Activated T-cell treated with anti-CD3 and anti-CD28 coated beads for 24 hours (primary cell): Measurements from ENCODE around the gene ARAF.
A peak's percentile ranks its signal among the peaks of the same experiment; 100 is the strongest.
"Not testable (repeated sequence)": the region's sequence is repeated elsewhere in the genome, so short reads cannot be mapped to it uniquely, and the experiment has no call there.

ENCODE experiments used
- DNase-seq: peaks from one replicate; pipeline ENCODE4 v3.0.0-alpha.2; 2020; ENCODE audit warnings: low read depth

The ARAF gene

GRCh38 chrX:47560934-47561658 lies at the start of gene ARAF:
Gene ARAF, plus strand, starts transcription at chrX:47561205. Its CDS starts 1,763 bp downstream, at chrX:47562968.
- DNase-seq, result peak; percentile 92

DNA sequence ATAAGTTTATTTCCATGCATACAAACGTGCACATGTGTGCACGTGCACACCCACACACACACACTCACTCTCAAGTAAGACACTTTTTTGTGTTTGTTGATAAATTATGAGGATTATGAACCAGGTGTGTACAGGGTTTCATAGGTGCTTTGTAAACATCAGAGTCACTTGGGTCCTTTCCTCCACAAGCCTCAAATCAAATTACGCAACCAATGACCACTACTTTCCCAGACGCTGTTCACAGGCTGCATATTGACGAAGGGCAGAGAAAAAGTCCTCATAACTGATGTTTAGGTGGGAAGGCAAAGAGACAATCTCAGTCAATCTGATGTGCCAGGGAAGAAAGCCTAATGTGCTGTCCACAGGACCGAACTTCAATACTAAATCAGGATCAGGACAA lies 48.6 kb upstream of the ARAF start:
- not testable (repeated sequence) for DNase-seq

DNA sequence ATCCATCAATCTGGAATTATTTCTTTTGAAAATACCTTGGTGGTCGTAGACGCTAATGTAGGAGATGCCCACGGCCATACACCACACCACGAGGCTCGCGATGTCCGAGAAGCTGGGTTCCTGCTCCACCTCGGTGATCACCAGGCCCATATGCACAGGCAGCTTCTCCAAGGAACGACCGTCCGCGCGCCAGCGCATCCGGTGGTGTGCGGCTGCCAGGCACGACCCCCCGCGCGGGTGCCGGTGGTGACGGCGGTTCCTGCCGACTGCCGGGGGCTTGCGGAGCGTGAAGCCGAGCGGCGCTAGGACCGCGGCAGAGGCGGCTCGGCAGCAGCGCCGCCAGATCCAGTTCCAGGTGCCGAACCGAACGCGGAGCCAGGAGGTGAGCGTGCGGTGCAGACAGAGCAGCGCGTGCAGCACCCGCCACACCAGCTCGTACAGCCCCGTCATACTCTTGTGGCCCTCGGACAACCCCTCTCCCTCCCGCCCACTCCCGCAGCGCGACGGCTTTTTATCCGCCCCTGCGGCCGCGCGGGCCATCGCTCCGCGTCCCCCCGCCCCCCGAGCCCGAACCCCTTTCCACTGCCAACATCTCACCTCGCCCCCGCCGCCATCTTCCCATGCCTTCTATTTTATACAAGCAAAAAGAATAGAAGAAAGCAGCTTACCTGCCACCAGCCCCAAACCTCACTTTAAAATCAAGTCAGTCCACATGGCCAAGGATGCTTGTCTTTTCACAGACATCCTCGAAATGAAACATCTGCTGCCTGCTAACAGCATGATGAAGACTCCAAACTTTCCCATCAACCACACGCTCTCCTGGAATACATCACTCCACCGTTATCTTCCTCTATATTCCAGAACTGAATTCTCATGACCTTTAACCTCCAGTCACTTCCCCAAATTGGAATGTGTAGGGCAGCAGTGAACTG lies 47.7 kb upstream of the ARAF start:
- DNase-seq, result peak; percentile 2

DNA sequence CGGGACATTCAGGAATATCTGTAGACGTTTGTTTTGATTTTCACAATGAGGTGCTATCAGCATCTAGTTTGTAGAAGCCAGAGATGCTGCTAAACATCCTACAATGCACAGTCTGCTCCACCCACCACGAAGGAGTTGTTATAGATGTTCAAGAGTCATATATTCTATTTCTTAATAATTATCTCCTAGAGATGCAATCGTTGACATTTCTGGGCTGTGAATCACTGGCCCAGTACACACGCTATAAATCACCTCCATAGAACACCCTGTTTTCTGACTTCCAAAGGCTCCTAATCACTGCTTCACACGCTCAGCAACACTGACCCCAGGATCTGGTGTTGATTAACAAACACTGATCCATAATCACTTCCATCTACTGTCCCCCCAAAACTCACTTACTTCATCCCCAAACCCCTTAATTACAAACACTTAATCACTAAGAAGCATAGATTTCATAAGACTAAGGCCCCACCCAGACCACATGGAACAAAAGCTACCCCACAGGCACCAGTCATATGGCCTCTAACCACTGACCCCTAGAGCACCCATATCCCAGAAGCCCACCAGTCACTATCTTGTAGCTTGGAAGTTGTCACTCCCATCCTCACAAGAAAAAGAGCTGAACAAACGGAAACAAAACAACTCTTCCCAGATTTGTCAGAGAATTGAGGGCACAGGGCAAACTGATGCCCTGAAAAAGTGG lies 46.3 kb upstream of the ARAF start:
- DNase-seq, result no peak

- DNase-seq, result no peak
Measured at GRCh38 chrX:47515941-47516665, 44.9 kb upstream of the ARAF start.

DNA sequence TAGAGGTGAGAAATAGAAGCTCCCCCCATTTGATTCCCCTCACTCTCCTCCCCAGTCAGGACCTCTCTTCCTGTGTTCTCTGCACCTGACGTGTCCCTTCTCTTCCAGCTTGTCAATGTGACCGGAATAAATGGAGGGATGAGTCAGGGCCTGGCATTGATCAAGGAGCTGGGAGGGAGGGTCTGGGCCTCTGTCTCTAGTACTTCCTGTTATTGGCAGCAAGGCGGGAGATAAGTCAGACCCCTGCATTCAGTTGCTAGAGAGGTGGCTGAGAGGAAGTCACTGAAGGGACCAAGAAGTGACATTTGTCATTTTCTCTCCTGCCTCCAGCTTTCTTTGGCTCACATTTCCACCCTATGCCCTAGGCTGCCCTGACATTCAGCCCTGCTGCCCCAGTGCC lies 42.9 kb upstream of the ARAF start:
- no peak for DNase-seq

GRCh38 chrX:47523297-47523696 lies 37.7 kb upstream of the ARAF start:
- peak; percentile 70 for DNase-seq

DNA sequence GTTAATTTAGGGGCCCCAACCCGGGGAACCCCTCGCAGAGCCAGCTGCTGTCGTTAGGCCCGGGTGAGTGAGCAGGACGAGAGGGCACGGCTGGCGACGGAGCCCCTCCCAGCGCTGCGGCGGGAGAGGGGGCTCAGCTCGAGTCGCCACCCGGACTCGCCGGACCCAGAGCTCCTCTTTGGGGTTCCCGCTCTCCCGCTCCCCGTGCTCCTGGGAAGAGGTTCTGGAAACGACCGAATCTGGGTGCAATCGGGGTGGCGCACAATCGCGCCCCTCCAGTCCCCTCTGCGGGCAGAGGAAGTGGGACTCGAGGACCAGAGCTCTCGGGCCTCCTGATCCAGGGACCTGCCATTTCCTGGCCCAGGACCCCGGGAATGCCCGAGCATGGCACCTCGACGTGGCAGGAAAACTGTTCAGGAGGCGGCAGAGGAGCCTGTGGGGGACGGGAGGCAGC lies 37.3 kb upstream of the ARAF start:
- DNase-seq, result no peak

DNA sequence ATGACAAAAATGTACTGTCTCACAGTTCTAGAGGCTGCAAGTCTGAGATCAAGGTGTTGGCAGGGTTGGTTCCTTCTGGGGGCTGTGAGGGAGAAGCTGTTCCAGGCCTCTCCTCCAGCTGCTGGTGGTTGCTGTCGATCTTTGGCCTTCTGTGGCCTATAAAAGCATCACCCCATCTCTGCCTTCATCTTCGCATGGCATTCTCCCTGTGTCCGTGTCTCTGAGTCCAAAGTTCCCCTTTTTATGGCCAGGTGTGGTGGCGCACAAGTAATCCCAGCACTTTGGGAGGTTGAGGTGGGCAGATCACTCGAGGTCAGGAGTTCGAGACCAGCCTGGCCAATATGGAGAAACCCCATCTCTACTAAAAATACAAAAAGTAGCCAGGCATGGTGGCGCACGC lies 31.5 kb upstream of the ARAF start:
- no peak for DNase-seq

GRCh38 chrX:47530049-47530448 lies 31.0 kb upstream of the ARAF start:
- DNase-seq, result no peak

- DNase-seq, result no peak
Measured at GRCh38 chrX:47539860-47540259, 21.1 kb upstream of the ARAF start.

DNA sequence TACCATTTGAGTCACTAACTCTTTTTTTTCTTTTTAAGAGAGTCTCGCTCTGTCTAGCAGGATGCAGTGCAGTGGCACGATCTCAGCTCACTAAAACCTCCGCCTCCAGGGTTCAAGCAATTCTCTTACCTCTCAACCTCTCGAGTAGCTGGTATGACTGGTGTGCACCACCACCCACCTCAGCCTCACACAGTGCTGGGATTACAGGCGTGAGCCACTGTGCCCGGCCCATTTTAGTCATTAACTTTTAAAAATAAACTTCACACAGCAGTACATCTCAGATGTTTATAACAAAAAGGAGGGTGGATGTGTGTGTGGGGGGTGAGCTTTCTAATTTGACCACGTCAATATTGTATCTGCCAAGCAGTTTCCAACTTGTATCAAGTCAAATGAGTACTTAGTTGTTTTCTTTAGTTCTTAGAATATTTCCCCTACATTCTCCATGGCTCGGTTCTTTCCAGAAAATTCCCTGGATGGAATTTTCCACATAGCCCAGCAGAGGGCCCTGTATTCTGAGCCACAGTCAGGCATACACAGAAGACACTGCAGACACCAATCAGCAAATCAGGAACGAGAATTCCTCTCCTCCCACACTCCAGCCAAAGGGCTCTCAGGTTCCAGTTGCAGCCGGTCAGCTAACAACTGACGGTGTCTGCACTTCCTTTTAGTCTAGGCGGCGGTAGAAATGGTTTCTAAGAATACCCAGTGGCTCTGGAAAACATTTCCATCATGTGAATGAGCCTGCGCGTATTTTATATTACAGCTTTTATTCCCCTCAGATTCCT lies 20.1 kb upstream of the ARAF start:
- DNase-seq, result no peak

GRCh38 chrX:47543496-47543895 lies 17.5 kb upstream of the ARAF start:
- DNase-seq, result no peak

DNA sequence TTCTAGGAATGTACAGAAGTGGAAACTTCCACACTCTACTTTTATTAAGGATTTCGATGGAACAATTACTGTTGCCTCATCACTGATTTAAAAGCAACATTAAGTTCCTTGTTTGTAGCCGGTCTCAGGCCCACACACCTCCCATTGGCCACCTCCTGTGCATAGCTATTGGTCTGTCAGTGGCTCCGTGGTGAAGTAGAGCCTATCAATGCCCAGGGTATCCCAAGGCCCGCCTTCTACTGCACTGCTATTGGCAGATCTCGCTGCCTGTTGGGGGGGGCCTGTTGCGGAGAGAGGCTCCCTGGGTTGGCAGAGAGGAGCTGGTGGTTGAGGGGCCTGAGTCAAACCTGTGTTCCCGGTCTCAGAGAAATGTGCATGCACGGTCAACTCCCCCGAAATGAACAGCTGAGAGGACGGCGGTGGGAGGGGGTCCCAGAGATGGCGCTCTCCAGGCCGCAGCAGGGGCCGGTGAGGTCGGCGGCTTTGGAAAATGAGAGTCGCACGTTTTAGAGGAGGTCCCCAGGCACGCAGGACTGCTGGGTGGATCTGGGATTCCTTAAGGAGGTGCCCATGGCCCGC lies 4.9 kb upstream of the ARAF start:
- peak; percentile 77 for DNase-seq

GRCh38 chrX:47558436-47558835 lies 2.6 kb upstream of the ARAF start:
- DNase-seq, result no peak

DNA sequence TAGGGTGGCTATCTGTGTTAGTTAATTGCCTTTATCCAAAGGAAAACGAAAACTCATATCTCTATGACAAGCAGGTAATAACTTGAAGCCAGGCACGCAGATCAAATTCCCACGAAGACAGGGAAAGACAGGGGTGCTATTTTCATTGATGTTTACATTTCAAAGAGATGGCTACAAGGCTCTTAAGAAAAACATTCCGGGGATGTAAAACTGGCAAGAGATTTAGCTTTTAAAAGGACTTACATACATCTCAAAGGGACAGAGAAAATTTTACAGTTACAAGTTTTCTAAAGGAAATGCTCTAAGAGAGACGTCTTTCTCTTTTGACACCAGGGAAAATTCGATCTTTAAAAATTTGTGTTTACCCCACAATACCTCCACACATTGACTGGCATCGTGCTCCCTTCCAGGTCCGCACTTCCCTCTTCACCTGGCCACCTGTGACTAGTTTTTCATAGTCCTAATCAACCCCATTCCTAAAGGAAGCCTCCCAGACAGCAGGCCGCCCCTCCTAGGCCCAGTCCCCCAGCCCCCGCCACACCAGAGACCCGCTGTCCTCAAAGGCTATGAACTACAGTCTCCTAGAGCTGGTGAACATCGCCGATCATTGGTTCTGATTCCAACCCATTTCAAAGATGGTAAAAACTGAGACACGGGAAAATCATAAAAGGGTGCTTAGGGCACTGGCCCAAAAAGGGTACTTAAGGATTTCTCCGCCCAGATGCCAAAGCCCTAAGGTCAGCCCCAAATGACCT lies 649 bp upstream of the ARAF start:
- no peak for DNase-seq

DNA sequence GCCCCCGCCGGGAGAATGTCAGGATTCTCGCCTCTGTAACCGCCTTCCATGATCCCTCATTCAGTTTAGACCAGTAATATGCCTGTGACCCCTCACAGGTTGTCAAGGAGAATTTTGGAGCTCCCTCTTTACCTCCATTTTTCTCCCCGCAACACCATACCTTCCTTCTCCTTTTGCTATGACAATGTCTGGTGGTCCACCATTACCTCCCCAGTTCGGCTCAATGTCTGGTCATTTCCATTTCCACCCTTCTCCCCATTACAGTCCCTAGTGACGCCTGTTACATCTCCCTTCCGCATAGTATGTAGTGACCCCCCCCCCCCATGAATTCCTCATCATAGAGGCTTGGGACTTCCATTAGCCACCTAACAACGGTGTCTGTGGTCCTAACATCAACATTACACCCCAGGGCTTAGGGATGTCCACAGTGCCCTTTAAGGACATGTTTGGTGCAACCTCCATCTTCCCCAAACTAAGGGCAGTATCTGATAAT lies 700 bp downstream of the ARAF start:
- DNase-seq, result no peak

- DNase-seq, result no peak
Measured at GRCh38 chrX:47562615-47563243, 1.7 kb downstream of the ARAF start.

DNA sequence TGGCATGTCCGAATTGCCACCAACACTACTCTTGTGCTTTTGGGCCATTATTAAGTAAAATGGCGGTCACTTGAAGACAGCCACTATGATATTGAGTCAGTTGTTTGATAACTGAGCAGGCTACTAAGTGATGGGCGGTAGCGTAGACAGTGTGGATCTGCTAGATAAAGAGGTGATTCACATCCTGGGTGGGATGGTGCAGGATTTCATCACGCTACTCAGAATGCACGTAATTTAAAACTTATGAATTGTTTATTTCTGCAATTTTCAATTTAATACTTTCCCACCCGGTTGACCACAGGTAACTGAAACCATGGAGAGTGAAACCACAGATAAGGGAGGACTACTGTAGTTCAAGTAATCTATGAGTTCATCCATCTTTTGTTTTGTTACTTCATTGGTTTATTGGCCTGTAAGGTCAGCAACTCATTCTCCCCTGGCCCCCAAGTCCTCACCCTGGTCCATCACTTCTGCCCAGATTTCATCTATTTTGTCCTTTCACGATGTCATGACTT lies 2.9 kb downstream of the ARAF start:
- DNase-seq, result no peak
